Lower lobe of right lung (tissue), 2 donors: ENCODE data around the gene MTA1. TPM values are rescaled to one million over a fixed set of nuclear protein-coding genes. Genes with fewer than 3 reads are reported as not detected.

Source experiments
- ATAC-seq, 2 donors: fragments of 200-7000 bp; cut with Tn5 transposase; one replicate each; pipeline ENCODE4 v1.9.1; 2020 to 2022; ENCODE audit warnings: mild to moderate bottlenecking in 2 of 2, moderate library complexity in 2 of 2
- DNase-seq: peaks from one replicate; pipeline ENCODE4 v3.0.0-alpha.2; 2020
- H3K27ac ChIP-seq: fragments of 200-600 bp; one replicate; pipeline ENCODE4 v1.8.0; 2022
- H3K27me3 ChIP-seq: fragments of 200-600 bp; one replicate; pipeline ENCODE4 v1.8.0; 2022; ENCODE audit warnings: low read depth
- H3K36me3 ChIP-seq: fragments of 200-600 bp; one replicate; pipeline ENCODE4 v1.8.0; 2022; ENCODE audit warnings: mild to moderate bottlenecking
- H3K4me1 ChIP-seq: fragments of 200-600 bp; one replicate; pipeline ENCODE4 v1.8.0; 2022
- H3K4me3 ChIP-seq: fragments of 200-600 bp; one replicate; pipeline ENCODE4 v1.8.0; 2022; ENCODE audit warnings: mild to moderate bottlenecking
- H3K9me3 ChIP-seq: fragments of 200-600 bp; one replicate; pipeline ENCODE4 v1.8.0; 2022
- CTCF ChIP-seq: fragments of 200-600 bp; IDR thresholded peaks from one replicate; pipeline ENCODE4 v1.8.0; 2022; ENCODE audit warnings: antibody characterized with exemption, mild to moderate bottlenecking
- intact Hi-C: fragments of 100-400 bp; cut with DNase I; formaldehyde crosslinking; loops from one replicate; pipeline ENCODE4 v1.11.0; 2022
- total RNA-seq: library from RNA; stranded (reverse); fragmentation: NEBNext Ultra II Directional; extraction: Animal tissue kit (Norgen Biotek cat#: 25700); gene quantifications from one replicate; pipeline ENCODE4 v1.2.1, GENCODE V29; 2021
- donor health status: DM: no; HTN: yes; CAD: no; lungs with severe emphysema.

Gene MTA1
- total RNA-seq, 1 donor from 2014 or later, result 69.7 TPM

- Histone ChIP-seq H3K27ac (no peak overlapping the region), H3K27me3 (no peaks in the 10 kb centered on the region), H3K9me3 (no peaks in the 10 kb centered on the region), H3K36me3 (peaks cover 82% of the 10 kb centered on the region), H3K4me1 (no peaks in the 10 kb centered on the region), H3K4me3 (no peak overlapping the region)
- DNase-seq, result no peak
- intact Hi-C loops, result no loop called here
- no peak for ATAC-seq
- TF ChIP-seq CTCF, result no peak
Measured at GRCh38 chr14:105460116-105460515, 40.5 kb downstream of the MTA1 start.

GRCh38 chr14:105460616-105461015 is 41.0 kb downstream of the MTA1 start:
- Histone ChIP-seq H3K36me3 (peaks cover 82% of the 10 kb centered on the region), H3K4me3 (no peak overlapping the region), H3K27me3 (no peaks in the 10 kb centered on the region), H3K27ac (no peak overlapping the region), H3K9me3 (no peaks in the 10 kb centered on the region), H3K4me1 (peaks cover 5% of the 10 kb centered on the region)
- ATAC-seq (no peak), DNase-seq (no peak)
- intact Hi-C loops, result no loop called here
- no peak for TF ChIP-seq CTCF

GRCh38 chr14:105461903-105462302 is 42.3 kb downstream of the MTA1 start:
- Histone ChIP-seq H3K27ac (no peak overlapping the region), H3K9me3 (no peaks in the 10 kb centered on the region), H3K36me3 (peaks cover 77% of the 10 kb centered on the region), H3K27me3 (no peaks in the 10 kb centered on the region), H3K4me1 (peaks cover 10% of the 10 kb centered on the region), H3K4me3 (no peak overlapping the region)
- TF ChIP-seq CTCF, result no peak
- DNase-seq (no peak), ATAC-seq (no peak)
- intact Hi-C loops, result no loop called here

GRCh38 chr14:105464501-105464900 is 44.9 kb downstream of the MTA1 start:
- ATAC-seq (no peak), DNase-seq (no peak)
- no peak for TF ChIP-seq CTCF
- Histone ChIP-seq H3K27ac (no peak overlapping the region), H3K36me3 (peaks cover 77% of the 10 kb centered on the region), H3K4me3 (no peak overlapping the region), H3K4me1 (peaks cover 23% of the 10 kb centered on the region), H3K27me3 (no peaks in the 10 kb centered on the region), H3K9me3 (no peaks in the 10 kb centered on the region)
- intact Hi-C loops, result no loop called here

- peaks cover 24% of the 10 kb centered on the region for H3K4me1 ChIP-seq
- intact Hi-C loops, result no loop called here
- DNase-seq (no peak), ATAC-seq (peak; percentile 63 to 71)
- H3K4me3 ChIP-seq, result no peak overlapping the region
- TF ChIP-seq CTCF, result no peak
- H3K36me3 ChIP-seq, result peaks cover 81% of the 10 kb centered on the region
- peak overlapping the region; percentile 21 for H3K27ac ChIP-seq
- H3K27me3 ChIP-seq, result no peaks in the 10 kb centered on the region
- no peaks in the 10 kb centered on the region for H3K9me3 ChIP-seq
Measured at GRCh38 chr14:105465209-105466031, 45.8 kb downstream of the MTA1 start.
